Activated CD4-positive, alpha-beta T cell treated with anti-CD3 and anti-CD28 coated beads for 24 hours (primary cell): ENCODE data around the gene ALG12.

Source experiments
- DNase-seq, 2 donors: peaks; one replicate each; pipeline ENCODE4 v3.0.0-alpha.2; 2020; ENCODE audit warnings: low read depth in 2 of 2

ALG12 gene

DNA sequence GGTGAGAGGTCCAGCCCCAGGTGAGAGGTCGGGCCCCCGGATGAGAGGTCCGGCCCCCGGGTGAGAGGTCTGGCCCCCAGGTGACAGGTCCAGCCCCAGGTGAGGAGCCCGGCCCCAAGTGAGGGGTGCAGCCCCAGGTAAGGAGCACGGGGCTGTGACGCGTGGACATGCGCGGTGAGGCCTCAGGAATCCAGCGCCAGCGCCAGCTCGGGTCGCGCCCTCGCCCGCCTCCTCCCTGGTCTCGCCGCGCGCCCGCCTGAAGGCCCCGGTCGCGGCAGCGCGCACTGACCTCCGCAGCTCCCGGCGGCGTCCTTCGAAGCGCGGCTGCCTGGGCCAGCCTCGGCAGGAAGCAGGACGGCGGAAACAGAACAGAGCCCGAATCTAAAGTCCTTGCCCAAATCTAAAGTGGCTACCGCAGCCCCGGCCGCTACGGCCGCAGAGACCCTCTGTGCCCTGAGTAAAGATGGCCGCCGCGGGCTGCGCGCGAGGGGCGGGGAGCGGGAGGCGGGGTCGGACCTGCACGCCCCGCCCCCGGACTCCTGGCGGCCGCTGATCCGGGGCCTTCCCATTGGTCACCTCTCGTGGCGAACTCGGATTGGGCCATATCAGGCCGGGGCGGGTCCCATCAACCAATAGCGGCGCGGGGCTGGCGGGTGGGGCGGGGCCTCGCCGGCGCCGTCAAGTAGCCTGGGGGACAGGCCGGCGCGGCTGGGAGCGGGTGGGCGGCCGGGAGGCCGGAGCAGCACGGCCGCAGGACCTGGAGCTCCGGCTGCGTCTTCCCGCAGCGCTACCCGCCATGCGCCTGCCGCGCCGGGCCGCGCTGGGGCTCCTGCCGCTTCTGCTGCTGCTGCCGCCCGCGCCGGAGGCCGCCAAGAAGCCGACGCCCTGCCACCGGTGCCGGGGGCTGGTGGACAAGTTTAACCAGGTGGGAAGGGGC lies at the start of gene ALG12, which contains the start of gene CRELD2:
Gene ALG12 (minus strand): TSS at position 465 of the 937 bp plus-strand sequence. CDS start 4,673 bp downstream, outside the sequence.
Gene CRELD2 (plus strand): TSS at position 661 of the 937 bp plus-strand sequence. CDS start 136 bp downstream, at position 797.
- DNase-seq, result peak; percentile 93 to 96

DNA sequence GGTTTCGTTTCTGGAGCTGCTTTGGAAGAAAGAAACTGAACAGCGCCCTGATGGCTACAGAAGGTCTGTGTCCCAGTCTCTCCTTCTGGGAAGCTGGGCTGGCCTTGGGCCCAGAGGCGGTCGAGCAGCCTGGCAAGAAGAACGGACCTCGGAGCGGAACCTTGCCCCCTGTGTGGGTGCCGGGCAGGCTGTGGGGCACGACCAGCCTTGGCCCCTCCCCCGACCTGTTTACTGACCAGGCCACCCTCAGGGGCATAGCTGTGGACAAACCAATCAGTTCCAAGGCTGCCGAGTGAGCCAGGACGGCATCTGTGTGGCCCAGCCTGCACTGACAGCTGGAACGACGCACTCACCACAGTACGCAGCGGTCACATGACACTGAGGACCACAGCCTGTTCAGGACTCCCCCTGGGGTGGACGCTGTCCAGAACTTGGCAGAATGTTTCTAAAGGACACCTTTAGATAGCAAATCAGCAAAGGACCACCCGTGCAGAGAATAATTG lies 49.5 kb upstream of the ALG12 start:
- DNase-seq, result no peak

DNA sequence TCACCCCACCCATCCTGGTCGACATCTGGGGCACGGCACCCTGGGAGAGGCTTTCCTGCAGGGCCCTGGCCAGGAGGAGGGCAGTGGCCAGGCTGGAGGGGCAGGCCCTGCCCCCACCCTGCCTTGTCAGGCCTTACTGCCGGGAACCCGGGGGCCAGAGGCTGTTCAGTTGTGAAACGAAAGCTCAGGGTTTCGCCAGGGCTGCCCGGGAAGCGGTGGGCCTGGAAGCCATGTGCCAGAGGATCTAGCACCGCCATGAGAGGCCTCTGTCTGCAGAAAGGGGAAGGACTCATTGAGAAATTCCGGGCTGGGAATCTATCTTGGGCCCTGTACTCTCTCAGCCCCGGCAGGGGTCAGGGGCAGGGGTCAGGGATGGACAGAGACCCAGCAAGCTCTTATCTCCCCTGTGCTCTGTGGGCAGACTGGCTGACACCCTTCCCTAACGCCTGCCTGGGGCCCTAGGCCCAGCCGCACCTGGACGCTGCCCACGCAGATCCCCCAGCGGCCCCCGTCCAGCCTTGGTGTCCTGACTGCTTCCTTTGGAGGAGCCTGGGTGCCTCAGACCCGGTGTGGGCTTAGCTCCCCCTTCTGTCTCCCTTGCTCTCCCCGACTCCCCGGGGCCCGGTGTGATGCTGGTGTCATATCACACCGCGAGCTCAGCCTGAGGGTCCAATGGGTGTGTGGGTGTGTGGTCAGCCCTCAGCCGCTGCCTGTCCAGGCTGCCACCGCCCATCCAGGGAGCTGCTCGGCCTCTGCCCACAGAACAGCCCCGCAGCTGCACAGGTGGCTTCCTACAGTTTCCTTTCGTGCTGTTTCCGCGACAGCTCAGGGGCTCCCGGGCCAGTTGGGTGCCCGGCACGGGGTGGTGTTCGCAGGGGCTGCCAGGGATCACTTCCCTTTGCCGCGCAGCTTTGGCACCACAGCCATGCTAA lies 48.8 kb upstream of the ALG12 start:
- DNase-seq, result no peak

DNA sequence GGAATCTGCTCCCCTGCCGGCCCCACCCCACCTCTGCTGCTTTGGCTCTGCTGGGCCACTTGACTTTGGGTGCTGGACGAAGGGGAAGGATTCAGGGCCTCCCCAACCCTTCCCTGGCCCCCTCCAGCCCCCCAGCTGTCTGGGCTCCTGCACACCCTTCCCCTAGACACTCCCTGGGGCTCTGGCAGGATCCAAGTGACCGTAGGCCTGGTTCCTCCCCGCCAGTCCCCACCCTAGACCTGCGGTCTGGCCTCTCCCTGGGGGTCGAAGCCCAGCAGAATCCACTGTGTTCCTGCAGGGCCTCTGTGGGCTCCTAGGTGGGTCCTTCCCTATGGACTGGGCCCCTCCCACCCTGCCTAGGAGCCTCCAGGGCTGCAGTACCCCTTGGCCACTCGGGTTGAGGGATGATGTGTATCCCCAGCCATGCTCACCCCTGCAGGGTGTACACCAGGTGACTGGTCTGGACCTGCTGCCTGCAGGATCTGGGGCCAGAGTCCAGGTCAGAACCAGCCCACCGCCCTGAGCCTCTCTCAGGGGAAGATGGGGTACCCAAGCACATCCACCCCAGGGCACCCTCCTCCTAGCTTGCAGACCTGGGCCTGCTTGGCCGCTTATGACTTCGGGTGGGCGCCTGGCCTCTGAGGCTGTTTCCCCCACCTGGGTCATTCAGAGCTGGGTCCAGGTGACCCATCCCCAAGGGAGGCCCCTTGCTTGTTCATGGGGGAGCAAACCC lies 48.0 kb upstream of the ALG12 start:
- DNase-seq, result no peak

DNA sequence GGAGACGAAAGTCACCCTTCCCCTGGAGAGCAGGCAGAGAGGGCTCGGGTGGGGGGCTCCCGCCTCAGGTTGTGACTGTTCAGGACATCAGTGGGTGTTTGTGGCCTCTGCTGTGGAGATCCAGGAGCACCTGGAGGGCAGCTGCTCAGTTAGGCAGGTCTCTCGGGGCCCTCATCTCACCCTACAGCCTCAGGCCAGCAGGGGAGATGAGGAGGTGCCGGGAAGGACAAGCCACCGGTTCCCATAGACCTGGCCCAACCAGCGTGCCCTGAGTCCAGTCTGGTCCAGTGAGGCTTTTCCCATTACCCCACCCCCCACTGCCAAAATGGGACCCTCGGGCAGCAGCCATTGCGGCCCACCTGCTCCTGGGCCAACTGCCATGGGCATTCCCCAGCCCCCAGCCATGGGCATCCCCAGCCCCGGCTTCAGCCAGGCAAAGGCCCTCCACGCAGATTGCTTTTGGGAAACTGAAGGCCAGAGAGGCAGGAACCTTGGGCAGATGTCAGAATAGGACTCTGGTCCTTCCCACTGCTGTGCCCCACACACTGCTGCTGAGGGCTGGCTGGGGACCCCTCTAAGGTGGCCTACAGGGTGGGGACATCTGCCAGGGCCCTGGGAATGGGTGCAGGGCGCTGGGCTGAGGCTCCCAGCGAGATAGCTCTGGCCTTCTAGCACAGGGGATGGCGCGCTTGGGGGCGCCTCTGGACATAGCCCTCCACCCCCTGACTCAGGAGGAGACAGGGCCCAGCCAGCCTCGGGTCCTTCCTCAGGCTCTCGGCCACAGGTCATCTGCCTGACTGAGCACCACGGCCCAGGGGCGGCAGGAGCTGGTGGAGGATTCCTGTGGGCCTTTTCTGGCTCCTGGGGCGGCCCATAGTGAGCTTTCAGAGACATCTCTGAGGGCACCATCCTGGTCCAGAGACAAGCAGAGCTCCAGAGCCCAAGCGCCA lies 47.1 kb upstream of the ALG12 start:
- no peak for DNase-seq

DNA sequence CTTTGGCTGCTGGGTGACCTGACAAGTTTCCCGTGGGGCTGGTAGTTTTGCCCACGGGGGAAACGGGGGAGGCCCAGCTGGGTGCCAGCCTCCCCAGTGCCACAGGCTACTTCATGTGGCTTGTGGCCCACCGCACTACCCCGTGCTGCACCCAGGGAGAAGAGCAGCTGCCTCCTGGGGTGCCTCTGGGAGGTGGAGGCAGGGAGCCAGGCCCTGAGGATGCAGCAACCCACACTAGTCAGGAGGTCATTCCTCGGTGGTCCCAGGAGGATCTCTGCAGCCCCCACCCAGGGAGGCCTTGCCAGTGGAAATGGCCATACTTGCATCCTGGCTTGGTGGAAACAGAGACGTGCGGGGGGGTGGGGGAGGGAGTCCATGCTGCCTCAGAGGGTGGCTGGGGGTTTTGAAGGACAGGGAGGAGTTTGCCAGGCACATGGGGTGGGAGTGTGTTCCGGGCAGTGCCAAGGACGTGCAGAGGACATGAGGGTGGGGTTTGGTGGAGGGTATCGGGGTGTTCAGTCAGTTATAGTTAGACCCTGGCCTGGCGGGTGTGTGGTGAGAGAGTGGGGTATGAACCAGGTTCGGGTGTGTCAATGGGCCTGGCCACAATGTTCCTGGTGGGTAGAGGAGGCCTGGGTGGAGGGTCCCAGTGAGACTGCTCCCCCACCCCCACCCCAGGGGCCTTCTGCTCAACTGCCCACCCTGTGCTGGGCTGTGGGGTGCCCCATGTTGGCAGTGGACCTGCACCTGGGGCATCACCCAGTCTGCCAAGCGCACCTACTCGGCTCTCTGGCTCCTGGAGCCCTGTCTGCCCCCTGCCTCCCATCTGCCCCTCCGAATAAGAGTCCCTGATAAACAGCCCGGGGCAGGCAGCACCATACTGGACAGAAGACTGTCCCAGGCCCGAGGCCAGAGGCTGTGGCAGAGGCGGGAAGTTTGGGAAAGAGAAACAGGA lies 46.2 kb upstream of the ALG12 start:
- DNase-seq, result no peak

DNA sequence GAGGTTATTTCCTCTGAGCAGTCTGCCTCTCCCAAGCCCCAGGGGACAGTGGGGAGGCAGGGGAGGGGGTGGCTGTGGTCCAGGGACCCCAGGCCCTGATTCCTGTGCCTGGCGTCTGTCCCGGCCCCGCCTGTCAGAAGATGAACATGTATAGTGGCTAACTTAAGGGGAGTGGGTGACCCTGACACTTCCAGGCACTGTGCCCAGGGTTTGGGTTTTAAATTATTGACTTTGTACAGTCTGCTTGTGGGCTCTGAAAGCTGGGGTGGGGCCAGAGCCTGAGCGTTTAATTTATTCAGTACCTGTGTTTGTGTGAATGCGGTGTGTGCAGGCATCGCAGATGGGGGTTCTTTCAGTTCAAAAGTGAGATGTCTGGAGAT lies 45.4 kb upstream of the ALG12 start:
- DNase-seq, result no peak

DNA sequence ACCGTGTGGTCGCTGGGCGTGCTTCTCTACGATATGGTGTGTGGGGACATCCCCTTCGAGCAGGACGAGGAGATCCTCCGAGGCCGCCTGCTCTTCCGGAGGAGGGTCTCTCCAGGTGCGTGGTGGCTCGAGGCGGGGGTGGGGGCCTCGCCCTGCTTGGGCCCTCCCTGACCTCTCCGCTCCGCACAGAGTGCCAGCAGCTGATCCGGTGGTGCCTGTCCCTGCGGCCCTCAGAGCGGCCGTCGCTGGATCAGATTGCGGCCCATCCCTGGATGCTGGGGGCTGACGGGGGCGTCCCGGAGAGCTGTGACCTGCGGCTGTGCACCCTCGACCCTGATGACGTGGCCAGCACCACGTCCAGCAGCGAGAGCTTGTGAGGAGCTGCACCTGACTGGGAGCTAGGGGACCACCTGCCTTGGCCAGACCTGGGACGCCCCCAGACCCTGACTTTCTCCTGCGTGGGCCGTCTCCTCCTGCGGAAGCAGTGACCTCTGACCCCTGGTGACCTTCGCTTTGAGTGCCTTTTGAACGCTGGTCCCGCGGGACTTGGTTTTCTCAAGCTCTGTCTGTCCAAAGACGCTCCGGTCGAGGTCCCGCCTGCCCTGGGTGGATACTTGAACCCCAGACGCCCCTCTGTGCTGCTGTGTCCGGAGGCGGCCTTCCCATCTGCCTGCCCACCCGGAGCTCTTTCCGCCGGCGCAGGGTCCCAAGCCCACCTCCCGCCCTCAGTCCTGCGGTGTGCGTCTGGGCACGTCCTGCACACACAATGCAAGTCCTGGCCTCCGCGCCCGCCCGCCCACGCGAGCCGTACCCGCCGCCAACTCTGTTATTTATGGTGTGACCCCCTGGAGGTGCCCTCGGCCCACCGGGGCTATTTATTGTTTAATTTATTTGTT lies 44.8 kb upstream of the ALG12 start:
- no peak for DNase-seq

DNA sequence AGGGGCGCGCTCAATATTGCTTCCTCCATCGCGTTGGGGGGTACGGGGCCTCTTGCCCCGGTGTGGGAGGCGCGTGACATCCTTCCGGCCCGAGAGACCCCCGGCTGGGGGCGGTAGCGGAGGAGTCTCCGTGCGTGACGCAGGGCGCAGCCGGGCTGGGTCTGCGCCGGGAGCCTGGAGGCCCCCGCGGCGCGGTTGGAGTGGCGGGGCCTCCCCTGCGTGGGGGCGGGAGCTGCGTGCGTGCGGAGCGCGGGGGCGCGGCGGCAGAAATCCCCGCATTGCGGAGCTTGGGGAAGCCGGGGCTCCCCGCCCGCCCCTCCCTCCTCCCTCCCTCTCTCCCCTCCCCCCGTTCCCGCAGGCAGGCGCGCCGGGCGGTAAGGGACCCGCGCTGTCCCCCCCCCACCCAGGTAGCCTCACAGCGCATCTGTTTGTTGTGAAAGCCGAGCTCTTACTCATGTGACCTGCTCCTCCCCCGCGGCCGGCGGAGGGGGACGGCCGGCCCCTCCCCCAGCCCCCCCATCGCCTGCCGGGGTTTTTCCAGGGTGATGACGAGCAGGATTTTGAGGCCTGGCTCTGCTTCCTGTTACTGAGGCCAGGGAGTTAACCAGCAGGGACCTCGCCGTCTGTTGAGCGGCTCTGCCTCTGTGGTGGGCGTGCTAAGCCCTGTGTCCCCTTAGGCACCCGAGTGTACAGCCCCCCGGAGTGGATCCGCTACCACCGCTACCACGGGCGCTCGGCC lies 43.9 kb upstream of the ALG12 start:
- DNase-seq, result peak; percentile 83 to 86

DNA sequence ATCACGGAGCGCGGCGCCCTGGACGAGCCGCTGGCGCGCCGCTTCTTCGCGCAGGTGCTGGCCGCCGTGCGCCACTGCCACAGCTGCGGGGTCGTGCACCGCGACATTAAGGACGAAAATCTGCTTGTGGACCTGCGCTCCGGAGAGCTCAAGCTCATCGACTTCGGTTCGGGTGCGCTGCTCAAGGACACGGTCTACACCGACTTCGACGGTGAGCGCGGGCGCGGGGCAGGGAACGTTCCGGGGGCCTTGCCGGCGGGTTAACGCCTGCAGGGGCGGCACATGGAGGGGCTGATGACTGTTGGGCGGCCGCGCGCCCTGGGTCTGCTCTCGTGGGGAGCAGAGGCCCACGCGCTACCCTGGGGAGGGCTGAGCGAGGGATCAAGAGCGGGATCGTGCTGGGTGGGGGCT lies 43.4 kb upstream of the ALG12 start:
- no peak for DNase-seq

DNA sequence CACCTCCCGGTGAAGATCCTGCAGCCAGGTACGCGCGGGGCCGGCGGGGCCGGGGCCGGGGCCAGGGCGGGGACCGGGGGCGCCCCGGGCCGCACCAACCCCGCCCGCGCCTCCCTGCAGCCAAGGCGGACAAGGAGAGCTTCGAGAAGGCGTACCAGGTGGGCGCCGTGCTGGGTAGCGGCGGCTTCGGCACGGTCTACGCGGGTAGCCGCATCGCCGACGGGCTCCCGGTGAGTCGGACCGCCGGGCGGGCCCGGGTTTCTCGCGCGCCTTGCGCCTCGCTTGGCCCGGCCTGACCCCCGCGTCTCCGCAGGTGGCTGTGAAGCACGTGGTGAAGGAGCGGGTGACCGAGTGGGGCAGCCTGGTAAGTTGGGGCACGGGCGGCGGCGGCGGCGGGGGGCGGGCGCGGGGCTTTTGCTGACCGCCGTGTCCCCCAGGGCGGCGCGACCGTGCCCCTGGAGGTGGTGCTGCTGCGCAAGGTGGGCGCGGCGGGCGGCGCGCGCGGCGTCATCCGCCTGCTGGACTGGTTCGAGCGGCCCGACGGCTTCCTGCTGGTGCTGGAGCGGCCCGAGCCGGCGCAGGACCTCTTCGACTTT lies 42.9 kb upstream of the ALG12 start:
- DNase-seq, result no peak

DNA sequence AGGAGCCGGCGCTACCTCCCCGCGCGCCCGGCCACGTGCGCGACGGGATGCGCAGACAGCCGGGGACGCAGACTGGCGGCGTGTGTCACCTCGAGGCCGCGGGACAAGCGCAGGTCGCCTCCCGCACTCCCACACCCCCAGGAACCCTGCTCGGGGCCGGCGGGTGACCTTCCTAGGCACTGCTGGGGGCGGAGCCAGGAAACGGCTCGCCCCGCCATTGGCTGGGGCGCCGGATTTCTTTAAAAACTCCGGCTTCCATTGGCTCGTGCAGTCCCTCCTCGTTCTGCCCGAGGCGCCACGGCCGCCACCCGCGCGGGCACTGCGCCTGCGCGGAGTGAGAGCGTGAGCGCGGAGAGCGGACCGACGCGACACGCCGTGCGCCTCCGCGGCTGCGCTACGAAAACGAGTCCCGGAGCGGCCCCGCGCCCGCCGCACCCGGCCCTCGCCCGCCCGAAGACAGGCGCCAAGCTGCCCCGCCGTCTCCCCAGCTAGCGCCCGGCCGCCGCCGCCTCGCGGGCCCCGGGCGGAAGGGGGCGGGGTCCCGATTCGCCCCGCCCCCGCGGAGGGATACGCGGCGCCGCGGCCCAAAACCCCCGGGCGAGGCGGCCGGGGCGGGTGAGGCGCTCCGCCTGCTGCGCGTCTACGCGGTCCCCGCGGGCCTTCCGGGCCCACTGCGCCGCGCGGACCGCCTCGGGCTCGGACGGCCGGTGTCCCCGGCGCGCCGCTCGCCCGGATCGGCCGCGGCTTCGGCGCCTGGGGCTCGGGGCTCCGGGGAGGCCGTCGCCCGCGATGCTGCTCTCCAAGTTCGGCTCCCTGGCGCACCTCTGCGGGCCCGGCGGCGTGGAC lies 42.1 kb upstream of the ALG12 start, which contains the start of gene PIM3:
Gene PIM3 (plus strand): TSS at position 614 of the 846 bp plus-strand sequence. CDS start 176 bp downstream, at position 790.
- peak; percentile 88 to 90 for DNase-seq

DNA sequence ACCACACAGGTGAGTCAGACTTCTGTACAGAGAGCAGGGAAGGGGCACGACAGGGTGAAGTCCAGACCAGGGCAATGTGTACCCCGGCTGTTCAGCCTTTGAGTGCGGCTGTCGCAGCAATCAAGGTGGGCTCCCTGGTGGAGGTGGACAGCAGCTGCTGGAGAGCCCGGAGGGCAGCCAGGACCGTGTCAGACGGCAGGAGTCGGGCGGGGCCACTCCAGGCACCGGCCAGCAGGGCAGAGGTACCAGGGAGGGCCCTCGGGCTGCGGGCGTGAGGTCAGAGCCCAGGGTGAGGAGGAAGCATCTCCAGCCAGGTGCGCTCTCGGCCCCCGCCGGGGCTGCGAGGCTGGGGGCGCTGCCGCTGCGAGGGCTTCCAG lies 41.5 kb upstream of the ALG12 start:
- no peak for DNase-seq

DNA sequence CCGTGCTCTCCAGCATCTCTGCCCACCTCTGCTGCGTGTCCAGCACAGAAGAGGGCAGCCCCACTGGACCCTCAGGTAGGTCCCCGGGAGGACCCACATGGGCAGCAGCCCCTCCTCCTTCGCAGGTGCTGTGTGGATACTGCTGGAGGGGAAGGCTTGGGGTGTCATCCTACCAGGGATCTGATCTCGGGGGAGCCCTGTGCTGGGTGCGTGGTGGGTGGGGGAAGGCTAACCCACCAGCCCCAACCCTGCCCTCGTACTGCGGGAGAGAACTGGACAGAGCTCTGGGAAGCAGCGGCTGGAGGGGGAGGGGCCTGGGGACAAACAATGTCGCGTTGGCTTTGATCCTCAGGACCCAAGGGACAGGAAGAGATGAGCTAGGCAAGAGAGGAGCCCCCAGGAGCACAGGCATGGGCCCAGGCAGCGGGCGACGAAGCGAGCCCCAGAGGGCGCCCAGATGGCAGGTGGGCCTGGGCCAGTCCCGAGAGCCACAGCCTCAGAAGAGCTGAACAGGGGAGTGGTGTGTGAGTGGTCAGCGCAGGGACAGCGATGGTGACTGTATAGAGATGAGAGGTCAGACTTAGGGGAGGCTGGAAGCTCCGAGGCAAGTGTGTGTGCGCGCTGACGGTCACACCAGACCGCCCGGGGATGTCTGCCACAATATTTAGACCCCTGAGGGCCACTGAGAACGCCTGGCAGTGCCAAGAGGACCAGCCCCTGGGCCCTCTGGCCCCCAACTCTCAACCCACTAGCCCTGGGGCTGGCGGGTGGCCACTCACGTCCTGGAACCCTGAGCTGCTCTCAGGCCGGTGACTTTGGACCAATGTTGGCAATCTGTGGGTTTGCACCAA lies 40.9 kb upstream of the ALG12 start:
- DNase-seq, result no peak

DNA sequence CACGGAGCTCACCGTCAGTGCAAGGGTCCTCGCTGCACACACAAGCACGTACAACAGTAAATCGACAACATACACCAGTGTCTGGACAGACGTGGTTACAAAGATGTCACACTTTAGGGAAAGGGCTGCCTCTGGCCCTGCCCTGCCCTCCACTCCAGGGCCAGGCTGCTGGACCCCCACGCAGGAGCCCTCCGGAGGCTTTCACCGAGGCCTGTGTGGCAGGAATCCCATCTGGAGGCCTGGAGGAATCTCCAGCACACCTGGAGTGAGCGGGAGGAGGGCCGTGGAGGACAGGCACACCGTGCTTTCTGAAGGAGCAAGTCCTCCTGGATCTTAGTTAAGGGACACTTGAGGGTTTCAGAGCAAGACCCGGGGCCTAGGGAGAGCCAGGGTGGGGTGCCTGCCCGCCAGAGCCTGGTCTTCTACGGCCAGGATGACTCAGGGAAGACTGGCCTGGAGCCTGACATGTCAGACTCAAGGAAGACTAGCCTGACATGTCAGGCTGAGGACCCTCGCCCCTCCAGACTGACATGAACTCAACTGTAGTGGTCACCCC lies 40.2 kb upstream of the ALG12 start:
- DNase-seq, result no peak
